DOHH2 (cell line): ENCODE results near the gene FANCC.

Experiments
- H3F3A ChIP-seq: fragments of 200-600 bp; sonication (generic), shearing (Covaris generic); 2 replicates; pipeline ENCODE4 v1.6.0; 2016; ENCODE audit warnings: antibody characterized with exemption, mild to moderate bottlenecking; ENCODE audit not compliant: control insufficient read depth, insufficient read depth
- H3K27ac ChIP-seq: fragments of 200-600 bp; sonication (generic); 2 replicates; pipeline ENCODE4 v1.5.1; 2014; ENCODE audit warnings: low read depth, mild to moderate bottlenecking, low read length, moderate library complexity
- H3K27me3 ChIP-seq: fragments of 200-600 bp; sonication (generic); 2 replicates; pipeline ENCODE4 v1.6.1; 2014; ENCODE audit warnings: mild to moderate bottlenecking, low read length, mixed read lengths; ENCODE audit not compliant: control insufficient read depth
- H3K36me3 ChIP-seq: fragments of 200-600 bp; sonication (generic); 2 replicates; pipeline ENCODE4 v1.6.1; 2014; ENCODE audit warnings: mild to moderate bottlenecking, low read length, moderate library complexity, mixed read lengths; ENCODE audit not compliant: control insufficient read depth
- H3K4me1 ChIP-seq: fragments of 200-600 bp; sonication (generic); 2 replicates; pipeline ENCODE4 v1.6.1; 2014; ENCODE audit warnings: mild to moderate bottlenecking, low read length, mixed read lengths; ENCODE audit not compliant: control insufficient read depth
- H3K4me2 ChIP-seq: fragments of 200-600 bp; sonication (generic); 2 replicates; pipeline ENCODE4 v1.6.0; 2014; ENCODE audit warnings: mild to moderate bottlenecking, low read length, moderate library complexity
- H3K4me3 ChIP-seq: fragments of 200-600 bp; sonication (generic); 2 replicates; pipeline ENCODE4 v1.5.1; 2014; ENCODE audit warnings: mild to moderate bottlenecking, low read length, mixed read lengths
- H3K79me2 ChIP-seq: fragments of 200-600 bp; sonication (generic); 2 replicates; pipeline ENCODE4 v1.6.1; 2014; ENCODE audit warnings: mild to moderate bottlenecking, low read length, mixed read lengths; ENCODE audit not compliant: control insufficient read depth
- H3K9me2 ChIP-seq: fragments of 200-600 bp; sonication (generic); replicated peaks from 2 replicates; pipeline ENCODE4 v1.6.1; 2014; ENCODE audit warnings: mild to moderate bottlenecking, low read length, mixed read lengths; ENCODE audit not compliant: control insufficient read depth
- H3K9me3 ChIP-seq: fragments of 200-600 bp; sonication (generic); 2 replicates; pipeline ENCODE4 v1.6.1; 2014; ENCODE audit warnings: antibody characterized with exemption, low read length, mixed read lengths; ENCODE audit not compliant: control insufficient read depth, insufficient read depth
- H4K20me1 ChIP-seq: fragments of 200-600 bp; sonication (generic); 2 replicates; pipeline ENCODE4 v1.6.0; 2014; ENCODE audit warnings: low read depth, mild to moderate bottlenecking, antibody characterized with exemption, low read length, moderate library complexity; ENCODE audit not compliant: control insufficient read depth, insufficient read depth
- CTCF ChIP-seq: fragments of 200-600 bp; sonication (generic); IDR thresholded peaks from one replicate; pipeline ENCODE4 v1.5.1; 2014; ENCODE audit warnings: antibody characterized with exemption, mild to moderate bottlenecking, low read depth, low read length; ENCODE audit not compliant: poor library complexity, severe bottlenecking
- EZH2phosphoT487 ChIP-seq: fragments of 200-600 bp; sonication (generic); IDR thresholded peaks from 2 replicates; pipeline ENCODE4 v1.6.1; 2017; ENCODE audit warnings: borderline replicate concordance, mild to moderate bottlenecking, antibody characterized with exemption, low read length, moderate library complexity, mixed read lengths

Gene FANCC

GRCh38 chr9:95076696-95077052, 240.8 kb downstream of the FANCC start:
- Histone ChIP-seq H3K4me2 (no peak overlapping the region), H3K9me3 (no peaks in the 10 kb centered on the region), H3K36me3 (no peaks in the 10 kb centered on the region), H3K4me3 (no peak overlapping the region), H3K4me1 (no peaks in the 10 kb centered on the region), H3K27ac (no peak overlapping the region), H3K9me2 (no peaks in the 10 kb centered on the region), H3F3A (no peaks in the 10 kb centered on the region), H3K79me2 (no peaks in the 10 kb centered on the region), H4K20me1 (no peaks in the 10 kb centered on the region), H3K27me3 (no peaks in the 10 kb centered on the region)
- TF ChIP-seq CTCF (no peak), EZH2phosphoT487 (no peak)

- Histone ChIP-seq H3K36me3 (no peaks in the 10 kb centered on the region), H3K4me3 (no peak overlapping the region), H3K27ac (no peak overlapping the region), H3K9me2 (no peaks in the 10 kb centered on the region), H3K9me3 (no peaks in the 10 kb centered on the region), H4K20me1 (no peaks in the 10 kb centered on the region), H3K4me2 (no peak overlapping the region), H3K27me3 (no peaks in the 10 kb centered on the region), H3K79me2 (no peaks in the 10 kb centered on the region), H3F3A (no peaks in the 10 kb centered on the region), H3K4me1 (no peaks in the 10 kb centered on the region)
- TF ChIP-seq EZH2phosphoT487 (no peak), CTCF (no peak)
Observed at GRCh38 chr9:95075700-95076099, 241.8 kb downstream of the FANCC start.

GRCh38 chr9:95074632-95075031, 242.9 kb downstream of the FANCC start:
- no peaks in the 10 kb centered on the region for H3K36me3 ChIP-seq
- H3F3A ChIP-seq = no peaks in the 10 kb centered on the region
- H3K4me2 ChIP-seq = no peak overlapping the region
- no peaks in the 10 kb centered on the region for H3K79me2 ChIP-seq
- no peaks in the 10 kb centered on the region for H3K9me3 ChIP-seq
- no peaks in the 10 kb centered on the region for H3K9me2 ChIP-seq
- H4K20me1 ChIP-seq = no peaks in the 10 kb centered on the region
- no peak overlapping the region for H3K4me3 ChIP-seq
- no peak overlapping the region for H3K27ac ChIP-seq
- H3K4me1 ChIP-seq = no peaks in the 10 kb centered on the region
- TF ChIP-seq EZH2phosphoT487 (no peak), CTCF (no peak)
- no peaks in the 10 kb centered on the region for H3K27me3 ChIP-seq

GRCh38 chr9:95073918-95074317, 243.6 kb downstream of the FANCC start:
- Histone ChIP-seq H3K4me3 (no peak overlapping the region), H3F3A (no peaks in the 10 kb centered on the region), H3K27me3 (no peaks in the 10 kb centered on the region), H3K4me1 (no peaks in the 10 kb centered on the region), H4K20me1 (no peaks in the 10 kb centered on the region), H3K36me3 (no peaks in the 10 kb centered on the region), H3K9me2 (no peaks in the 10 kb centered on the region), H3K9me3 (no peaks in the 10 kb centered on the region), H3K79me2 (no peaks in the 10 kb centered on the region), H3K4me2 (no peak overlapping the region), H3K27ac (no peak overlapping the region)
- no peak for TF ChIP-seq CTCF
- TF ChIP-seq EZH2phosphoT487 = no peak
